Lung (tissue), 12 donors: ENCODE measurements around the gene MSH4. TPM values are rescaled to one million over a fixed set of nuclear protein-coding genes. Genes with fewer than 3 reads are reported as not detected.
"Not testable (repeated sequence)": the region's sequence is repeated elsewhere in the genome, so short reads cannot be mapped to it uniquely, and the experiment has no call there.

Source experiments
- ATAC-seq: fragments of 200-7000 bp; cut with Tn5 transposase; one replicate; pipeline ENCODE4 v1.9.1; 2020; ENCODE audit warnings: moderate number of reproducible peaks; ENCODE audit not compliant: insufficient read depth, low FRiP score
- DNase-seq, 3 donors: peaks; one replicate each; pipeline ENCODE4 v3.0.0-alpha.2; 2013 to 2017
- H3K27ac ChIP-seq, 2 donors: one replicate each; pipeline ENCODE4 v1.5.1; 2013; ENCODE audit warnings: mild to moderate bottlenecking in 2 of 2, moderate library complexity in 2 of 2, control low read depth in 1 of 2, inconsistent platforms in 1 of 2, low read depth in 1 of 2, low read length in 1 of 2
- H3K27me3 ChIP-seq, 3 donors: one replicate each; pipeline ENCODE4 v1.5.1; 2013; ENCODE audit warnings: low read length in 2 of 3; ENCODE audit not compliant: control insufficient read depth in 3 of 3, insufficient read depth in 3 of 3
- H3K36me3 ChIP-seq, 4 donors: one replicate each; pipeline ENCODE4 v1.5.1; 2013; ENCODE audit warnings: low read length in 4 of 4, mild to moderate bottlenecking in 1 of 4, moderate library complexity in 1 of 4; ENCODE audit not compliant: control insufficient read depth in 4 of 4, insufficient read depth in 4 of 4
- H3K4me1 ChIP-seq, 5 donors: one replicate each; pipeline ENCODE4 v1.5.1; 2013; ENCODE audit warnings: low read length in 5 of 5, mild to moderate bottlenecking in 2 of 5, moderate library complexity in 1 of 5; ENCODE audit not compliant: control insufficient read depth in 5 of 5, insufficient read depth in 5 of 5
- H3K4me3 ChIP-seq: one replicate; pipeline ENCODE4 v1.5.1; 2013; ENCODE audit warnings: mild to moderate bottlenecking, control low read depth, moderate library complexity
- H3K9ac ChIP-seq, 2 donors: one replicate each; pipeline ENCODE4 v1.5.1; 2013; ENCODE audit warnings: low read length in 2 of 2, control low read depth in 1 of 2; ENCODE audit not compliant: insufficient read depth in 1 of 2
- H3K9me3 ChIP-seq, 4 donors: one replicate each; pipeline ENCODE4 v1.5.1; 2013; ENCODE audit warnings: low read length in 3 of 4, mild to moderate bottlenecking in 1 of 4, moderate library complexity in 1 of 4; ENCODE audit not compliant: control insufficient read depth in 4 of 4, insufficient read depth in 3 of 4
- CTCF ChIP-seq: IDR thresholded peaks from 2 replicates; pipeline ENCODE4 v1.5.1; 2012; ENCODE audit warnings: mild to moderate bottlenecking; ENCODE audit errors: control extremely low read depth, extremely low read depth
- WGBS, 2 donors: extraction: QIAGEN DNeasy Blood & Tissue Kit; methylation state at CpG; one replicate each; pipeline ENCODE4 v1.1.7; 2013; 5-methylcytosine and 5-hydroxymethylcytosine counted together
- polyA plus RNA-seq, 2 donors: library from polyadenylated mRNA; stranded (reverse); fragments of 200-250 nt; gene quantifications; one replicate each; pipeline ENCODE4 v1.2.1, GENCODE V29; 2013
- total RNA-seq, 2 donors: library from RNA; depleted of rRNA in 1 of 2; stranded (reverse); fragments of >200 nt in 1 of 2; gene quantifications; one replicate each; pipeline ENCODE4 v1.2.1, GENCODE V29; 2014 to 2021
- donor health status: control.
- donor health status: control.
- donor health status: Bipolar disorder and iron deficiency.
- donor health status: healthy.
- donor health status: DM: yes; HTN: yes; CAD: no.

Gene MSH4
- total and polyA plus RNA-seq, 4 donors: 0.13 to 0.40 (median 0.36) TPM

GRCh38 chr1:75937034-75937433 is 140.4 kb downstream of the MSH4 start:
- no peak for DNase-seq
- no peak overlapping the region for H3K9ac ChIP-seq
- ATAC-seq: no peak
- no peaks in the 10 kb centered on the region for H3K9me3 ChIP-seq
- 20 to 44% methylated on average over 1 of the region's 1 CpG for WGBS, 2 donors
- no peak overlapping the region for H3K4me3 ChIP-seq
- H3K27me3 ChIP-seq: no peaks in the 10 kb centered on the region
- H3K36me3 ChIP-seq: no peaks in the 10 kb centered on the region
- no peak for TF ChIP-seq CTCF
- no peak overlapping the region for H3K27ac ChIP-seq
- no peaks in the 10 kb centered on the region for H3K4me1 ChIP-seq

GRCh38 chr1:75943037-75943436 is 146.4 kb downstream of the MSH4 start:
- 37 to 51% methylated on average over 4 of the region's 4 CpGs for WGBS, 2 donors
- H3K9me3 ChIP-seq, H3K27ac ChIP-seq, H3K4me1 ChIP-seq, H3K4me3 ChIP-seq, ATAC-seq, H3K9ac ChIP-seq, H3K36me3 ChIP-seq, H3K27me3 ChIP-seq: not testable (repeated sequence)
- DNase-seq: peak in 2 of 3 donors; percentile 13 to 15

- DNase-seq: no peak
These were observed 153.5 kb downstream of the MSH4 start for GRCh38 chr1:75950176-75950575.

GRCh38 chr1:75952016-75952415 is 155.3 kb downstream of the MSH4 start:
- no peak for ATAC-seq
- H3K27me3 ChIP-seq: no peaks in the 10 kb centered on the region
- H3K4me3 ChIP-seq: no peak overlapping the region
- no peaks in the 10 kb centered on the region for H3K4me1 ChIP-seq
- H3K9ac ChIP-seq: no peak overlapping the region
- 77 to 84% methylated on average over 1 of the region's 1 CpG for WGBS, 2 donors
- no peak overlapping the region for H3K27ac ChIP-seq
- no peak for DNase-seq
- TF ChIP-seq CTCF: no peak
- no peaks in the 10 kb centered on the region for H3K9me3 ChIP-seq
- H3K36me3 ChIP-seq: no peaks in the 10 kb centered on the region

More at GRCh38 chr1:75950176-75950575, 153.5 kb downstream of the MSH4 start:
- 90 to 94% methylated on average over 3 of the region's 3 CpGs for WGBS, 2 donors
- Histone ChIP-seq H3K4me1 (no peaks in the 10 kb centered on the region), H3K4me3 (no peak overlapping the region), H3K9me3 (no peaks in the 10 kb centered on the region), H3K27ac (no peak overlapping the region), H3K9ac (no peak overlapping the region), H3K36me3 (no peaks in the 10 kb centered on the region), H3K27me3 (no peaks in the 10 kb centered on the region)
- ATAC-seq: no peak
- TF ChIP-seq CTCF: no peak
